GM12878 (cell line): Measurements from ENCODE around the gene SYCP2. TPM values are rescaled to one million over a fixed set of nuclear protein-coding genes. Genes with fewer than 3 reads are reported as not detected.

Experiments used
- ATAC-seq: fragments of 200-7000 bp; cut with Tn5 transposase; 3 replicates; pipeline ENCODE4 v1.9.1; 2020; ENCODE audit warnings: mild to moderate bottlenecking, moderate library complexity
- BruUV-seq: library from RNA; stranded (reverse); fragments of 400-500 nt; replicated peaks from 2 replicates; lab custom pipeline; 2021; lab: Mats Ljungman, UMichigan
- CTCF ChIA-PET: fragments of 300-600 bp; sonication (Branson Sonifier 250); formaldehyde crosslinking; extraction: SDS; loops from one replicate; lab custom pipeline; 2021; ENCODE audit warnings: inconsistent platforms; lab: Yijun Ruan, JAX
- POLR2A ChIA-PET: fragments of 350-600 bp; formaldehyde crosslinking; extraction: SDS; loops from one replicate; lab custom pipeline; 2021; ENCODE audit warnings: inconsistent platforms; lab: Charles Lee
- RAD21 ChIA-PET: fragments of 300-600 bp; sonication (Branson Sonifier 250); formaldehyde crosslinking; loops from one replicate; lab custom pipeline; 2023; ENCODE audit warnings: antibody characterized with exemption; ENCODE audit not compliant: unreplicated experiment; lab: Charles Lee
- SMC1A ChIA-PET: fragments of 300-600 bp; sonication (Branson Sonifier 250); formaldehyde crosslinking; loops from one replicate; lab custom pipeline; 2023; ENCODE audit not compliant: unreplicated experiment, uncharacterized antibody; lab: Charles Lee
- DNase-seq: peaks from one replicate; pipeline ENCODE4 v3.0.0-alpha.2; 2011; ENCODE audit warnings: low read depth, low spot score
- FAIRE-seq: peaks from 3 replicates; lab custom pipeline; 2011; peaks lifted over from hg19 to GRCh38; lab: Jason Lieb, UNC
- H2AFZ ChIP-seq: 2 replicates; pipeline ENCODE4 v1.6.0; 2011; ENCODE audit warnings: low read depth, low read length, control low read depth; ENCODE audit not compliant: control insufficient read depth
- H3K27ac ChIP-seq: 2 replicates; pipeline ENCODE4 v1.5.1; 2011; ENCODE audit warnings: control low read depth; ENCODE audit not compliant: control insufficient read depth, insufficient read depth
- H3K27me3 ChIP-seq, 2 experiments: replicated peaks in 1 of 2; 2 replicates each; pipeline versions ENCODE4 v1.6.0 to v1.6.1; 2011; ENCODE audit warnings: low read length in 1 of 2; ENCODE audit not compliant: control insufficient read depth in 2 of 2, insufficient read depth in 2 of 2
- H3K36me3 ChIP-seq, 2 experiments: 2 replicates each; pipeline ENCODE4 v1.5.1; 2011; ENCODE audit warnings: low read length in 1 of 2; ENCODE audit not compliant: control insufficient read depth in 2 of 2, insufficient read depth in 2 of 2
- H3K4me1 ChIP-seq: 2 replicates; pipeline ENCODE4 v1.6.1; 2011; ENCODE audit warnings: mild to moderate bottlenecking, low read length, moderate library complexity, mixed read lengths; ENCODE audit not compliant: control insufficient read depth, insufficient read depth
- H3K4me2 ChIP-seq: 2 replicates; pipeline ENCODE4 v1.6.0; 2011; ENCODE audit warnings: control low read depth; ENCODE audit not compliant: control insufficient read depth, insufficient read depth
- H3K4me3 ChIP-seq: fragments of 200-600 bp; sonication (generic); 2 replicates; pipeline ENCODE4 v1.5.1; 2016
- H3K79me2 ChIP-seq: 2 replicates; pipeline ENCODE4 v1.6.0; 2011; ENCODE audit warnings: low read length; ENCODE audit not compliant: control insufficient read depth, insufficient read depth
- H3K9ac ChIP-seq: 2 replicates; pipeline ENCODE4 v1.8.0; 2011; ENCODE audit warnings: low read length, control low read depth, mixed read lengths; ENCODE audit not compliant: control insufficient read depth, insufficient read depth
- H3K9me3 ChIP-seq: replicated peaks from 3 replicates; pipeline ENCODE4 v1.5.1; 2011; ENCODE audit warnings: mild to moderate bottlenecking, low read length; ENCODE audit not compliant: control insufficient read depth, insufficient read depth
- H4K20me1 ChIP-seq: 2 replicates; pipeline ENCODE4 v1.6.0; 2011; ENCODE audit not compliant: control insufficient read depth, insufficient read depth
- ATF7 ChIP-seq: fragments of 450-650 bp; IDR thresholded peaks from 2 replicates; pipeline ENCODE4 v1.6.1; 2016; ENCODE audit warnings: low read depth, mild to moderate bottlenecking
- CBX5 ChIP-seq: sonication (generic); IDR thresholded peaks from 2 replicates; pipeline ENCODE4 v1.6.1; 2016; ENCODE audit warnings: low read depth, moderate library complexity, mild to moderate bottlenecking, inconsistent platforms
- ETV6 ChIP-seq, 2 experiments: fragments of 450-650 bp in 1 of 2; IDR thresholded peaks in 1 of 2; conservative IDR thresholded peaks in 1 of 2; 2 replicates each; pipeline ENCODE4 v1.6.1; 2014; ENCODE audit warnings: antibody characterized with exemption in 1 of 2, borderline replicate concordance in 1 of 2, low read depth in 1 of 2, mild to moderate bottlenecking in 1 of 2, moderate library complexity in 1 of 2
- MEF2B ChIP-seq: fragments of 450-650 bp; IDR thresholded peaks from 2 replicates; pipeline ENCODE4 v1.6.1; 2018; ENCODE audit warnings: mild to moderate bottlenecking, moderate library complexity; ENCODE audit not compliant: partially characterized antibody, poor library complexity, severe bottlenecking
- NFXL1 ChIP-seq: fragments of 450-650 bp; IDR thresholded peaks from 2 replicates; pipeline ENCODE4 v1.6.1; 2017; ENCODE audit warnings: antibody characterized with exemption, mild to moderate bottlenecking, borderline replicate concordance
- NFYA ChIP-seq: IDR thresholded peaks from 2 replicates; pipeline ENCODE4 v1.6.1; 2011; ENCODE audit warnings: low read depth, mild to moderate bottlenecking, low read length, improper control_type of control experiment, borderline replicate concordance
- NR2F1 ChIP-seq: fragments of 450-650 bp; conservative IDR thresholded peaks from 2 replicates; pipeline ENCODE4 v1.6.1; 2017; ENCODE audit warnings: mild to moderate bottlenecking
- RAD51 ChIP-seq: fragments of 450-650 bp; IDR thresholded peaks from 2 replicates; pipeline ENCODE4 v1.6.1; 2016; ENCODE audit warnings: moderate library complexity, mild to moderate bottlenecking, inconsistent platforms
- RUNX3 ChIP-seq: IDR thresholded peaks from 2 replicates; pipeline ENCODE4 v1.6.1; 2012; ENCODE audit warnings: low read length, inconsistent platforms
- SMAD5 ChIP-seq: IDR thresholded peaks from 2 replicates; pipeline ENCODE4 v1.6.1; 2016; ENCODE audit warnings: antibody characterized with exemption, low read depth
- SMARCA5 ChIP-seq: fragments of 450-650 bp; IDR thresholded peaks from 2 replicates; pipeline ENCODE4 v1.6.1; 2017; ENCODE audit warnings: mild to moderate bottlenecking
- SUPT20H ChIP-seq: IDR thresholded peaks from 2 replicates; pipeline ENCODE4 v1.6.1; 2011; ENCODE audit warnings: low read depth, mild to moderate bottlenecking, low read length, moderate library complexity, borderline replicate concordance; ENCODE audit not compliant: control insufficient read depth
- TCF3 ChIP-seq: IDR thresholded peaks from 2 replicates; pipeline ENCODE4 v1.6.1; 2012; ENCODE audit warnings: low read depth, mild to moderate bottlenecking, low read length, borderline replicate concordance; ENCODE audit not compliant: insufficient read depth
- ZBTB40 ChIP-seq: fragments of 450-650 bp; IDR thresholded peaks from 2 replicates; pipeline ENCODE4 v1.6.1; 2016; ENCODE audit warnings: mild to moderate bottlenecking, moderate library complexity, borderline replicate concordance
- ZNF274 ChIP-seq: IDR thresholded peaks from one replicate; pipeline ENCODE4 v1.8.0; 2011; ENCODE audit not compliant: insufficient read length, insufficient read depth
- ZNF384 ChIP-seq: IDR thresholded peaks from 2 replicates; pipeline ENCODE4 v1.6.1; 2012; ENCODE audit warnings: low read depth, mild to moderate bottlenecking, low read length, improper control_type of control experiment, borderline replicate concordance
- WGBS: methylation state at CpG from one replicate; pipeline ENCODE4 v1.1.6; 2016; ENCODE audit warnings: low lambda C conversion rate; ENCODE audit not compliant: insufficient replicate concordance, insufficient coverage; ENCODE audit errors: missing lambda C conversion rate; 5-methylcytosine and 5-hydroxymethylcytosine counted together
- in situ Hi-C: fragments of 300-500 bp; cut with MboI; formaldehyde crosslinking; loops from 9 replicates; pipeline ENCODE4 v1.14.3; 2018; ENCODE audit warnings: mixed read lengths
- intact Hi-C: fragments of 100-400 bp; cut with micrococcal nuclease; formaldehyde crosslinking; loops from one replicate; pipeline ENCODE4 v1.14.2; 2022; ENCODE audit not compliant: unreplicated experiment
- polyA plus RNA-seq, 11 experiments: library from polyadenylated mRNA; depleted of rRNA in 4 of 11; unstranded in 6 of 11; stranded (reverse) in 5 of 11; fragments of >200 nt; fragmentation: Nextera tagmentation in 4 of 11; fragmentation: Illumina TruSeq in 1 of 11; extraction: Ambion mirVana in 4 of 11; extraction: Trizol in 1 of 11; gene quantifications; 1 replicate in 1 of 11; 2 replicates in 10 of 11; pipeline versions ENCODE4 v1.2.1 to v1.2.3, GENCODE V29; 2011 to 2016; ENCODE audit warnings: inconsistent platforms in 2 of 11, missing spikeins in 2 of 11, low read depth in 1 of 11
- total RNA-seq, 4 experiments: library from RNA; depleted of rRNA in 3 of 4; stranded (reverse); fragments of >200 nt in 3 of 4; fragmentation: Illumina TruSeq in 1 of 4; extraction: Trizol in 1 of 4; gene quantifications; 2 replicates each; pipeline versions ENCODE4 v1.2.1 to v1.2.3, GENCODE V29; 2013 to 2021
- TF ChIP-seq, protein P1 (sequence below): IDR thresholded peaks from 2 replicates; pipeline ENCODE4 v1.6.1; 2012; ENCODE audit warnings: improper control_type of control experiment, low read depth, low read length; ENCODE audit not compliant: insufficient replicate concordance

Gene SYCP2
- total and polyA plus RNA-seq, 10 of the 15 experiments (the other 5 are each of a cell fraction or from before 2014, with no cell fraction given): 0.01 to 0.18 (median 0.09) TPM; not detected in 2

- ATAC-seq: no peak
- Histone ChIP-seq H3K79me2 (no peaks in the 10 kb centered on the region), H3K9ac (no peak overlapping the region), H4K20me1 (no peaks in the 10 kb centered on the region), H3K4me3 (no peak overlapping the region), H2AFZ (no peak overlapping the region), H3K36me3 (no peaks in the 10 kb centered on the region), H3K9me3 (no peaks in the 10 kb centered on the region), H3K4me1 (no peaks in the 10 kb centered on the region), H3K27me3 (no peaks in the 10 kb centered on the region), H3K27ac (no peak overlapping the region), H3K4me2 (no peak overlapping the region)
- ChIA-PET RAD21 (no interaction called here), POLR2A (no interaction called here), CTCF (no interaction called here), SMC1A (interaction anchor here (1.1 kb wide), 1 partner anchor 10 kb away, joined by 4 read pairs; no protein-coding TSS in a partner anchor)
- no TSS peak for BruUV-seq
- 55% methylated on average over 2 of the region's 2 CpGs for WGBS
- intact Hi-C loops (no loop called here), in situ Hi-C loops (no loop called here)
- no peak for DNase-seq
- no peak for FAIRE-seq
- TF ChIP-seq, protein P1, sequence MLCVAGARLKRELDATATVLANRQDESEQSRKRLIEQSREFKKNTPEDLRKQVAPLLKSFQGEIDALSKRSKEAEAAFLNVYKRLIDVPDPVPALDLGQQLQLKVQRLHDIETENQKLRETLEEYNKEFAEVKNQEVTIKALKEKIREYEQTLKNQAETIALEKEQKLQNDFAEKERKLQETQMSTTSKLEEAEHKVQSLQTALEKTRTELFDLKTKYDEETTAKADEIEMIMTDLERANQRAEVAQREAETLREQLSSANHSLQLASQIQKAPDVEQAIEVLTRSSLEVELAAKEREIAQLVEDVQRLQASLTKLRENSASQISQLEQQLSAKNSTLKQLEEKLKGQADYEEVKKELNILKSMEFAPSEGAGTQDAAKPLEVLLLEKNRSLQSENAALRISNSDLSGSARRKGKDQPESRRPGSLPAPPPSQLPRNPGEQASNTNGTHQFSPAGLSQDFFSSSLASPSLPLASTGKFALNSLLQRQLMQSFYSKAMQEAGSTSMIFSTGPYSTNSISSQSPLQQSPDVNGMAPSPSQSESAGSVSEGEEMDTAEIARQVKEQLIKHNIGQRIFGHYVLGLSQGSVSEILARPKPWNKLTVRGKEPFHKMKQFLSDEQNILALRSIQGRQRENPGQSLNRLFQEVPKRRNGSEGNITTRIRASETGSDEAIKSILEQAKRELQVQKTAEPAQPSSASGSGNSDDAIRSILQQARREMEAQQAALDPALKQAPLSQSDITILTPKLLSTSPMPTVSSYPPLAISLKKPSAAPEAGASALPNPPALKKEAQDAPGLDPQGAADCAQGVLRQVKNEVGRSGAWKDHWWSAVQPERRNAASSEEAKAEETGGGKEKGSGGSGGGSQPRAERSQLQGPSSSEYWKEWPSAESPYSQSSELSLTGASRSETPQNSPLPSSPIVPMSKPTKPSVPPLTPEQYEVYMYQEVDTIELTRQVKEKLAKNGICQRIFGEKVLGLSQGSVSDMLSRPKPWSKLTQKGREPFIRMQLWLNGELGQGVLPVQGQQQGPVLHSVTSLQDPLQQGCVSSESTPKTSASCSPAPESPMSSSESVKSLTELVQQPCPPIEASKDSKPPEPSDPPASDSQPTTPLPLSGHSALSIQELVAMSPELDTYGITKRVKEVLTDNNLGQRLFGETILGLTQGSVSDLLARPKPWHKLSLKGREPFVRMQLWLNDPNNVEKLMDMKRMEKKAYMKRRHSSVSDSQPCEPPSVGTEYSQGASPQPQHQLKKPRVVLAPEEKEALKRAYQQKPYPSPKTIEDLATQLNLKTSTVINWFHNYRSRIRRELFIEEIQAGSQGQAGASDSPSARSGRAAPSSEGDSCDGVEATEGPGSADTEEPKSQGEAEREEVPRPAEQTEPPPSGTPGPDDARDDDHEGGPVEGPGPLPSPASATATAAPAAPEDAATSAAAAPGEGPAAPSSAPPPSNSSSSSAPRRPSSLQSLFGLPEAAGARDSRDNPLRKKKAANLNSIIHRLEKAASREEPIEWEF: no peak
- TF ChIP-seq ZBTB40 (no peak), TCF3 (no peak), SMARCA5 (no peak), ATF7 (no peak), ETV6 (conservative IDR thresholded peaks at IDR 0.05 in 1 of 2, IDR thresholded peaks at IDR 0.05 in 1 of 2; ENCODE audit: borderline replicate concordance in 1 of 2, low read depth in 1 of 2) (no peak), RAD51 (no peak), NFXL1 (no peak), ZNF384 (no peak), NR2F1 (no peak), SMAD5 (no peak), ZNF274 (no peak), NFYA (no peak), RUNX3 (no peak), SUPT20H (no peak), MEF2B (no peak), CBX5 (no peak)
Observed at GRCh38 chr20:59857966-59858365, 75.5 kb downstream of the SYCP2 start.
